Transverse colon (tissue), 4 donors: ENCODE data around the gene TAF5L. TPM values are rescaled to one million over a fixed set of nuclear protein-coding genes. Genes with fewer than 3 reads are reported as not detected.

Experiments
- DNase-seq: peaks from one replicate; pipeline ENCODE4 v3.0.0-alpha.2; 2019
- H3K27ac ChIP-seq, 4 donors: fragments of 200-600 bp; sonication (generic); 2 replicates each; pipeline ENCODE4 v1.5.1; 2016 to 2018; ENCODE audit warnings: inconsistent platforms in 4 of 4
- H3K27me3 ChIP-seq: fragments of 200-600 bp; sonication (generic); 2 replicates; pipeline ENCODE4 v1.5.1; 2017; ENCODE audit warnings: inconsistent platforms
- H3K36me3 ChIP-seq, 4 donors: fragments of 200-600 bp; sonication (generic); 2 replicates each; pipeline ENCODE4 v1.5.1; 2017 to 2019; ENCODE audit warnings: inconsistent platforms in 4 of 4
- H3K4me1 ChIP-seq, 4 donors: fragments of 200-600 bp; sonication (generic); 2 replicates each; pipeline ENCODE4 v1.5.1; 2017 to 2020; ENCODE audit warnings: inconsistent platforms in 4 of 4
- H3K4me3 ChIP-seq, 4 donors: fragments of 200-600 bp; sonication (generic); 1 replicate in 1 of 4; 2 replicates in 3 of 4; pipeline versions ENCODE4 v1.5.1 to v1.6.1; 2017 to 2019; ENCODE audit warnings: inconsistent platforms in 4 of 4
- H3K9me3 ChIP-seq, 2 donors: fragments of 200-600 bp; sonication (generic); 2 replicates each; pipeline ENCODE4 v1.5.1; 2017 to 2019; ENCODE audit warnings: inconsistent platforms in 2 of 2
- EP300 ChIP-seq: sonication (generic); formaldehyde crosslinking; IDR thresholded peaks from one replicate; pipeline ENCODE4 v1.6.1; 2017; ENCODE audit warnings: antibody characterized with exemption, low read depth
- POLR2A ChIP-seq: fragments of 450-650 bp; IDR thresholded peaks from one replicate; pipeline ENCODE4 v1.6.1; 2016; ENCODE audit warnings: antibody characterized with exemption, mild to moderate bottlenecking, moderate library complexity
- POLR2AphosphoS5 ChIP-seq, 3 donors: sonication (generic); formaldehyde crosslinking; IDR thresholded peaks; one replicate each; pipeline ENCODE4 v1.6.1; 2016; ENCODE audit warnings: antibody characterized with exemption in 3 of 3
- WGBS, 2 donors: methylation state at CpG; one replicate each; pipeline ENCODE4 v1.1.5; 2018; ENCODE audit warnings: low coverage in 1 of 2; 5-methylcytosine and 5-hydroxymethylcytosine counted together
- in situ Hi-C, 4 donors: fragments of 200-750 bp; cut with MboI; loops; one replicate each; pipeline versions ENCODE4 v1.15.0 to v1.15.1; 2017; ENCODE audit warnings: low sequenced_read_pairs in 3 of 4, low pct_ligation_motif_present in 1 of 4, low pct_unique_long_range_greater_than_20kb in 1 of 4
- intact Hi-C: fragments of 100-400 bp; cut with DNase I; formaldehyde crosslinking; loops from one replicate; pipeline ENCODE4 v1.15.1; 2023; ENCODE audit warnings: low total_unique reads
- total RNA-seq, 4 donors: library from RNA; depleted of rRNA; stranded (reverse); fragments of >200 nt; gene quantifications; one replicate each; pipeline ENCODE4 v1.1.0, GENCODE V29; 2016
- TF ChIP-seq, protein P1 (sequence below), 5 experiments: fragments of 200-600 bp in 3 of 5; fragments of 450-650 bp in 2 of 5; sonication (generic) in 3 of 5; IDR thresholded peaks; 1 replicate in 2 of 5; 2 replicates in 3 of 5; pipeline ENCODE4 v1.5.1; 2016 to 2017; ENCODE audit warnings: antibody characterized with exemption in 5 of 5, inconsistent platforms in 3 of 5, mild to moderate bottlenecking in 2 of 5, moderate library complexity in 1 of 5

Gene TAF5L
- total RNA-seq, 4 donors from 2014 or later, result 10.7 to 22.1 (median 15.4) TPM

DNA sequence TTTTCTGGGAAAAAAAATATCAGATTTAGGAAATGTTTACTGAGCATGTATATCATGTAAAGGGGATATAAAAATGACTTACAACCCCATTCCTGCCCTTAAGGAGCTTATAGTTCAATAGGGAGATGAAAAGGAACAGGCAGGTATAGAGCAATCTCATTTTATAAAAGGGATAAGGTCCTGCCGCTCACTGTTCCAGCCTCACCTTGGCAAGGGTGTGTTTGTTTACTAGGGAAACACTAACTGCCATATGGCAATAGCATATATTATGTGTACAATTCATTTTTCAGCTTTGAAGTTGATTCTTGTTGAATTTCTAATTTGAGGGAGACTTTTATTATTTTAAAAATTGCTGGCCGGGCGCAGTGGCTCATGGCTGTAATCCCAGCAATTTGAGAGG is 25.6 kb upstream of the TAF5L start:
- H3K27me3 ChIP-seq, result no peaks in the 10 kb centered on the region
- intact Hi-C loops (no loop called here), in situ Hi-C loops (no loop called here)
- H3K36me3 ChIP-seq, result peaks cover 0 to 23% (median 3%) of the 10 kb centered on the region in 4 donors
- no peak overlapping the region for H3K4me3 ChIP-seq
- no peak for DNase-seq
- H3K4me1 ChIP-seq, result no peaks in the 10 kb centered on the region
- H3K9me3 ChIP-seq, result no peaks in the 10 kb centered on the region
- WGBS, 2 donors, result 63 to 83% methylated on average over 1 to 3 of the region's 3 CpGs
- H3K27ac ChIP-seq, result no peak overlapping the region
- TF ChIP-seq POLR2A, result no peak
- TF ChIP-seq, protein P1, sequence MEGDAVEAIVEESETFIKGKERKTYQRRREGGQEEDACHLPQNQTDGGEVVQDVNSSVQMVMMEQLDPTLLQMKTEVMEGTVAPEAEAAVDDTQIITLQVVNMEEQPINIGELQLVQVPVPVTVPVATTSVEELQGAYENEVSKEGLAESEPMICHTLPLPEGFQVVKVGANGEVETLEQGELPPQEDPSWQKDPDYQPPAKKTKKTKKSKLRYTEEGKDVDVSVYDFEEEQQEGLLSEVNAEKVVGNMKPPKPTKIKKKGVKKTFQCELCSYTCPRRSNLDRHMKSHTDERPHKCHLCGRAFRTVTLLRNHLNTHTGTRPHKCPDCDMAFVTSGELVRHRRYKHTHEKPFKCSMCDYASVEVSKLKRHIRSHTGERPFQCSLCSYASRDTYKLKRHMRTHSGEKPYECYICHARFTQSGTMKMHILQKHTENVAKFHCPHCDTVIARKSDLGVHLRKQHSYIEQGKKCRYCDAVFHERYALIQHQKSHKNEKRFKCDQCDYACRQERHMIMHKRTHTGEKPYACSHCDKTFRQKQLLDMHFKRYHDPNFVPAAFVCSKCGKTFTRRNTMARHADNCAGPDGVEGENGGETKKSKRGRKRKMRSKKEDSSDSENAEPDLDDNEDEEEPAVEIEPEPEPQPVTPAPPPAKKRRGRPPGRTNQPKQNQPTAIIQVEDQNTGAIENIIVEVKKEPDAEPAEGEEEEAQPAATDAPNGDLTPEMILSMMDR (IDR thresholded peaks at IDR 0.05), result no peak
- TF ChIP-seq EP300, result no peak
- no peak for TF ChIP-seq POLR2AphosphoS5 (IDR thresholded peaks at IDR 0.05)

DNA sequence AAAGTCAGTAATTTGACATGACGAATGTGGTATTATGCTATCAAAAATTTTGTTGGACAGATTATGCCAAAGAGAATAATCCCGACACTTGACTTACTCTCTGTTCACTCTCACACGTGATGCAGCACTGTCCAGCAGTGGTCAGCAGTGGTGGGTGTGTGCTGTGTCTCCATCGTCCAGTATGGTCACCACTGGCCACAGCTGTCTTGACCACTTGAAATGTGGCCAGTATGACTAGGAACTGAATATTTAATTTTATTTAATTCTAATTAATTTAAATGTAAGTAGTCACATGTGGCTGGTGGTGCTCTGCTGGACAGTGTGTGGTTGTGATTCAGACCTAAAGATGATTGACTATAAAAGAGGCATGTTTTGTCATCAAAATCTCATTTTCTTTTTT is 24.1 kb upstream of the TAF5L start:
- no peak for DNase-seq
- no peak overlapping the region for H3K27ac ChIP-seq
- TF ChIP-seq POLR2AphosphoS5 (IDR thresholded peaks at IDR 0.05), result no peak
- TF ChIP-seq EP300, result no peak
- TF ChIP-seq, protein P1 (IDR thresholded peaks at IDR 0.05), result no peak
- no peak for TF ChIP-seq POLR2A
- WGBS, 2 donors, result 92 to 93% methylated on average over 4 of the region's 4 CpGs
- H3K4me3 ChIP-seq, result no peak overlapping the region
- in situ Hi-C loops (no loop called here), intact Hi-C loops (no loop called here)
- H3K36me3 ChIP-seq, result peaks cover 0 to 28% (median 3%) of the 10 kb centered on the region in 4 donors
- H3K4me1 ChIP-seq, result no peaks in the 10 kb centered on the region
- no peaks in the 10 kb centered on the region for H3K9me3 ChIP-seq
- no peaks in the 10 kb centered on the region for H3K27me3 ChIP-seq

DNA sequence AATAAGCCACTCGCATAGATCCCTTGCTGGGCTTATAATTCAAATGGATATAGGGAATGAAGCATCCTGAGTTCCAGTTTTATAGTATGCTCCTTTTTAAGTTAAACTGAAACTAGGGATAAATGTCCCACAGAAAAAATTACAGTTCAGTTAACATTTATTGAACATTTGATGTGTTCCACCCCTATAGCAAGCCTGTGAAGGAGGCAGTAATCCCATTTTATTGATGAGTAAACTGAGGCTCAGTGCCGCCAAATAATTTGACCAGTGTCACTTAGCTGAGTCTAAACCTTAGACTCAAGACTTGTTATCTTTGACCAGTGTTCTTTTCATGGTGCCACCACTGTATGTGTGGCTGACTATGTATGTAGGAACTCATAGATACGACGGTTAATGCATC is 22.5 kb upstream of the TAF5L start:
- intact Hi-C loops (no loop called here), in situ Hi-C loops (no loop called here)
- H3K9me3 ChIP-seq, result no peaks in the 10 kb centered on the region
- H3K27ac ChIP-seq, result no peak overlapping the region
- DNase-seq, result no peak
- peaks cover 0 to 28% (median 3%) of the 10 kb centered on the region in 4 donors for H3K36me3 ChIP-seq
- no peaks in the 10 kb centered on the region for H3K27me3 ChIP-seq
- no peaks in the 10 kb centered on the region for H3K4me1 ChIP-seq
- TF ChIP-seq, protein P1 (IDR thresholded peaks at IDR 0.05), result no peak
- TF ChIP-seq POLR2AphosphoS5 (IDR thresholded peaks at IDR 0.05), result no peak
- no peak for TF ChIP-seq EP300
- no peak for TF ChIP-seq POLR2A
- 76 to 94% methylated on average over 2 to 4 of the region's 4 CpGs for WGBS, 2 donors
- no peak overlapping the region for H3K4me3 ChIP-seq

DNA sequence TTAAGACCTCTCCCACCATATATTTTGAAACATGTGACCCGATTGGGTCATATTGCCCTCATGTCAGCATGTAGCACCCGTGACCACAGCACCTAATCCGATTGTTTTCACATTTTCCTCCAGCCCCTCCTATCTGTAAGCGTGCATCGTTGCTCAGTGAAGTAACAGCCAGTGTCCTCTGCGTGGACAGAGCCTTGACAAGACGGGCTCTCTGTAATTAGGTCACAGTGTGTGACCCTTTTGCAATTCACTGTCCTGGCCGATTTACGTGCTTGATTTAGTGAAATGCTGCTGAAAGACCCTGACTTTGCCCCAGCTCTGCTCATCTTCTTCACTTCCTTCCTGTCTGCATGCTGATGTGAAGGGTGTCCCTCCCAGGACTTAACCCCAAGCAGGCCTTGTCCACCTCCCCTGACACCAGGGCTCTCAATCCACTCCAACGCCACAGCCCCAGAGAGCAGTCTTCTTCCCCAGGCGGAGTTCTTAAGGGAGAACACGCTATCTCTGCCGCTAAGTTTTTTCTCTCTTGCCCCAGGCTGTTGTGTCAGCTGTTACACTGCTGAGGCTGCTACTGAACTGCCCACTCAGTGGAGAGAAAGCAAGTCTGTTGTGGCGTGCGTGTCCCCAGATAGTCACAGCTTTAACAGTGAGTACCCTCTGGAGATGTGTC is 19.5 kb upstream of the TAF5L start:
- no peaks in the 10 kb centered on the region for H3K4me1 ChIP-seq
- WGBS, 2 donors, result 91% methylated on average over 15 of the region's 15 CpGs; no CpG with 5 or more reads in 1 of the 2 donors
- DNase-seq, result no peak
- H3K27me3 ChIP-seq, result no peaks in the 10 kb centered on the region
- in situ Hi-C loops, result no loop called here
- peaks cover 0 to 28% (median 3%) of the 10 kb centered on the region in 4 donors for H3K36me3 ChIP-seq
- no peak overlapping the region for H3K27ac ChIP-seq
- H3K4me3 ChIP-seq, result no peak overlapping the region
- no peaks in the 10 kb centered on the region for H3K9me3 ChIP-seq
- intact Hi-C loops, result no loop called here
- no peak for TF ChIP-seq POLR2AphosphoS5 (IDR thresholded peaks at IDR 0.05)
- TF ChIP-seq POLR2A, result no peak
- TF ChIP-seq, protein P1 (IDR thresholded peaks at IDR 0.05), result no peak
- no peak for TF ChIP-seq EP300
